Transverse colon (tissue), 4 donors: Measurements from ENCODE around the gene PTPRG. TPM values are rescaled to one million over a fixed set of nuclear protein-coding genes. Genes with fewer than 3 reads are reported as not detected.
A peak's percentile ranks its signal among the peaks of the same experiment; 100 is the strongest.

ENCODE experiments used
- DNase-seq: peaks from one replicate; pipeline ENCODE4 v3.0.0-alpha.2; 2019
- H3K27ac ChIP-seq, 4 donors: fragments of 200-600 bp; sonication (generic); 2 replicates each; pipeline ENCODE4 v1.5.1; 2016 to 2018; ENCODE audit warnings: inconsistent platforms in 4 of 4
- H3K27me3 ChIP-seq: fragments of 200-600 bp; sonication (generic); 2 replicates; pipeline ENCODE4 v1.5.1; 2017; ENCODE audit warnings: inconsistent platforms
- H3K36me3 ChIP-seq, 4 donors: fragments of 200-600 bp; sonication (generic); 2 replicates each; pipeline ENCODE4 v1.5.1; 2017 to 2019; ENCODE audit warnings: inconsistent platforms in 4 of 4
- H3K4me1 ChIP-seq, 4 donors: fragments of 200-600 bp; sonication (generic); 2 replicates each; pipeline ENCODE4 v1.5.1; 2017 to 2020; ENCODE audit warnings: inconsistent platforms in 4 of 4
- H3K4me3 ChIP-seq, 4 donors: fragments of 200-600 bp; sonication (generic); 1 replicate in 1 of 4; 2 replicates in 3 of 4; pipeline versions ENCODE4 v1.5.1 to v1.6.1; 2017 to 2019; ENCODE audit warnings: inconsistent platforms in 4 of 4
- H3K9me3 ChIP-seq, 2 donors: fragments of 200-600 bp; sonication (generic); 2 replicates each; pipeline ENCODE4 v1.5.1; 2017 to 2019; ENCODE audit warnings: inconsistent platforms in 2 of 2
- EP300 ChIP-seq: sonication (generic); formaldehyde crosslinking; IDR thresholded peaks from one replicate; pipeline ENCODE4 v1.6.1; 2017; ENCODE audit warnings: antibody characterized with exemption, low read depth
- POLR2A ChIP-seq: fragments of 450-650 bp; IDR thresholded peaks from one replicate; pipeline ENCODE4 v1.6.1; 2016; ENCODE audit warnings: antibody characterized with exemption, mild to moderate bottlenecking, moderate library complexity
- POLR2AphosphoS5 ChIP-seq, 3 donors: sonication (generic); formaldehyde crosslinking; IDR thresholded peaks; one replicate each; pipeline ENCODE4 v1.6.1; 2016; ENCODE audit warnings: antibody characterized with exemption in 3 of 3
- WGBS, 2 donors: methylation state at CpG; one replicate each; pipeline ENCODE4 v1.1.5; 2018; ENCODE audit warnings: low coverage in 1 of 2; 5-methylcytosine and 5-hydroxymethylcytosine counted together
- in situ Hi-C, 4 donors: fragments of 200-750 bp; cut with MboI; loops; one replicate each; pipeline versions ENCODE4 v1.15.0 to v1.15.1; 2017; ENCODE audit warnings: low sequenced_read_pairs in 3 of 4, low pct_ligation_motif_present in 1 of 4, low pct_unique_long_range_greater_than_20kb in 1 of 4
- intact Hi-C: fragments of 100-400 bp; cut with DNase I; formaldehyde crosslinking; loops from one replicate; pipeline ENCODE4 v1.15.1; 2023; ENCODE audit warnings: low total_unique reads
- total RNA-seq, 4 donors: library from RNA; depleted of rRNA; stranded (reverse); fragments of >200 nt; gene quantifications; one replicate each; pipeline ENCODE4 v1.1.0, GENCODE V29; 2016
- TF ChIP-seq, protein P1 (sequence below), 5 experiments: fragments of 200-600 bp in 3 of 5; fragments of 450-650 bp in 2 of 5; sonication (generic) in 3 of 5; IDR thresholded peaks; 1 replicate in 2 of 5; 2 replicates in 3 of 5; pipeline ENCODE4 v1.5.1; 2016 to 2017; ENCODE audit warnings: antibody characterized with exemption in 5 of 5, inconsistent platforms in 3 of 5, mild to moderate bottlenecking in 2 of 5, moderate library complexity in 1 of 5

PTPRG gene
- total RNA-seq, 4 donors from 2014 or later = 29.2 to 83.4 (median 41.6) TPM

DNA sequence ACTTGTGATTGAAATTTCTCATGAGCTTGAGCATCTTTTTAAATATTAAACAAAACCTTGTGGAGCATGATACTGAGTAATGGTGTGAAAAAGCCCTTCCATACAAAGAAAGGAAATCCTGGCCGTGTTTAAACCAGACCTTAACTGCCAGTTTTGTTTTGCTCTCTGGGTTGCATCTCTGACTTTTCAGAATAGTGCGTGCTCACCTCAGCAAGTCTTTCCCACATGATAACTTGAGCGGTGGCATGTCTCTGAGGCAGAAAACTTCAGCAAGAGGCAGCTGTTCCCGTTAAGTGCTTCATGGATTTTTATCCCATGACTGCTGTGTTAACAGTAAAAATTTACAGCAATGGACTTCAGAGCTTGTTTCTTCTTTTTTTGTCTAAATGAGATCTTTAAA is 418.7 kb downstream of the PTPRG start:
- 42 to 69% methylated on average over 2 to 4 of the region's 4 CpGs for WGBS, 2 donors
- Histone ChIP-seq H3K36me3 (no peaks in the 10 kb centered on the region), H3K27me3 (no peaks in the 10 kb centered on the region), H3K4me1 (peaks cover 0 to 9% (median 2%) of the 10 kb centered on the region in 4 donors), H3K9me3 (no peaks in the 10 kb centered on the region), H3K27ac (peak overlapping the region in 1 of 4 donors; percentile 15), H3K4me3 (no peak overlapping the region)
- TF ChIP-seq POLR2A = no peak
- in situ Hi-C loops = no loop called here
- no peak for DNase-seq
- intact Hi-C loops = loop anchor here (5.0 kb wide), 1 partner anchor 1508 kb away; no protein-coding TSS in a partner anchor

GRCh38 chr3:61981060-61981459 is 419.7 kb downstream of the PTPRG start:
- intact Hi-C loops = loop anchor here (5.0 kb wide), 1 partner anchor 1509 kb away; no protein-coding TSS in a partner anchor
- no peak for TF ChIP-seq EP300
- no peak for TF ChIP-seq POLR2AphosphoS5 (IDR thresholded peaks at IDR 0.05)
- TF ChIP-seq POLR2A = no peak
- TF ChIP-seq, protein P1, sequence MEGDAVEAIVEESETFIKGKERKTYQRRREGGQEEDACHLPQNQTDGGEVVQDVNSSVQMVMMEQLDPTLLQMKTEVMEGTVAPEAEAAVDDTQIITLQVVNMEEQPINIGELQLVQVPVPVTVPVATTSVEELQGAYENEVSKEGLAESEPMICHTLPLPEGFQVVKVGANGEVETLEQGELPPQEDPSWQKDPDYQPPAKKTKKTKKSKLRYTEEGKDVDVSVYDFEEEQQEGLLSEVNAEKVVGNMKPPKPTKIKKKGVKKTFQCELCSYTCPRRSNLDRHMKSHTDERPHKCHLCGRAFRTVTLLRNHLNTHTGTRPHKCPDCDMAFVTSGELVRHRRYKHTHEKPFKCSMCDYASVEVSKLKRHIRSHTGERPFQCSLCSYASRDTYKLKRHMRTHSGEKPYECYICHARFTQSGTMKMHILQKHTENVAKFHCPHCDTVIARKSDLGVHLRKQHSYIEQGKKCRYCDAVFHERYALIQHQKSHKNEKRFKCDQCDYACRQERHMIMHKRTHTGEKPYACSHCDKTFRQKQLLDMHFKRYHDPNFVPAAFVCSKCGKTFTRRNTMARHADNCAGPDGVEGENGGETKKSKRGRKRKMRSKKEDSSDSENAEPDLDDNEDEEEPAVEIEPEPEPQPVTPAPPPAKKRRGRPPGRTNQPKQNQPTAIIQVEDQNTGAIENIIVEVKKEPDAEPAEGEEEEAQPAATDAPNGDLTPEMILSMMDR (IDR thresholded peaks at IDR 0.05) = no peak
- no peaks in the 10 kb centered on the region for H3K36me3 ChIP-seq
- no peaks in the 10 kb centered on the region for H3K27me3 ChIP-seq
- DNase-seq = no peak
- no peaks in the 10 kb centered on the region for H3K9me3 ChIP-seq
- no peak overlapping the region for H3K27ac ChIP-seq
- WGBS, 2 donors = 87 to 88% methylated on average over 3 to 7 of the region's 7 CpGs
- H3K4me1 ChIP-seq = peaks cover 0 to 9% (median 2%) of the 10 kb centered on the region in 4 donors
- in situ Hi-C loops = no loop called here
- no peak overlapping the region for H3K4me3 ChIP-seq

- intact Hi-C loops = loop anchor here (5.0 kb wide), 1 partner anchor 1511 kb away; no protein-coding TSS in a partner anchor
- Histone ChIP-seq H3K4me3 (no peak overlapping the region), H3K4me1 (peaks cover 0 to 9% (median 2%) of the 10 kb centered on the region in 4 donors), H3K27ac (no peak overlapping the region), H3K27me3 (no peaks in the 10 kb centered on the region), H3K36me3 (no peaks in the 10 kb centered on the region), H3K9me3 (no peaks in the 10 kb centered on the region)
- in situ Hi-C loops = no loop called here
- TF ChIP-seq POLR2AphosphoS5 (IDR thresholded peaks at IDR 0.05) (no peak), POLR2A (no peak), EP300 (no peak)
- TF ChIP-seq, protein P1 (IDR thresholded peaks at IDR 0.05) = no peak
- DNase-seq = no peak
Observed at GRCh38 chr3:61983479-61983878, 422.1 kb downstream of the PTPRG start.

DNA sequence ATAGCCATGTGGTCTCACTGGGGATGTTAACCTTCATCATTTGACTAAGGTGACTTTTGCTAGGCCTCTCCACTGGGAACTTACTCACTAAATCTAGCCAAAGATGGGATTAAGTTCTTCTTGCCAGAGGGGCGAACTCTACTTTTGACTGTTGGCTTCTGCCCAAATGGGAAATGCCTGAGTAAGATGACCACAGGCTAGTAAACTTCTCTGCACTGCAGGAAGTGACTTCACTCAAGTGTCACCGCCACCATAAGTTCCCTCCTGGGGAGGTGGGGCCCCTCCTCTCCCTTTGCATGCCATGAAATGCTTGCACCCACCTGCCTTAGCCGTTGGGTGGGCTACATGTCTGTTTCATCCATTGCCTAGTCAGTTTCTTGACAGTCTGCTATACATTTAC is 423.6 kb downstream of the PTPRG start:
- Histone ChIP-seq H3K4me1 (peaks cover 0 to 3% (median 0%) of the 10 kb centered on the region in 4 donors), H3K27me3 (no peaks in the 10 kb centered on the region), H3K9me3 (no peaks in the 10 kb centered on the region), H3K27ac (no peak overlapping the region), H3K36me3 (no peaks in the 10 kb centered on the region), H3K4me3 (no peak overlapping the region)
- DNase-seq = no peak
- TF ChIP-seq POLR2AphosphoS5 (IDR thresholded peaks at IDR 0.05) (no peak), POLR2A (no peak), EP300 (no peak)
- TF ChIP-seq, protein P1 (IDR thresholded peaks at IDR 0.05) = no peak
- in situ Hi-C loops = no loop called here
- 86% methylated on average over 3 of the region's 3 CpGs; no CpG with 5 or more reads in 1 of the 2 donors for WGBS, 2 donors
- intact Hi-C loops = no loop called here

GRCh38 chr3:61986473-61986872 is 425.1 kb downstream of the PTPRG start:
- in situ Hi-C loops = no loop called here
- Histone ChIP-seq H3K27me3 (no peaks in the 10 kb centered on the region), H3K4me3 (no peak overlapping the region), H3K27ac (no peak overlapping the region), H3K36me3 (no peaks in the 10 kb centered on the region), H3K9me3 (no peaks in the 10 kb centered on the region), H3K4me1 (no peaks in the 10 kb centered on the region)
- intact Hi-C loops = no loop called here
- TF ChIP-seq POLR2A = no peak
- TF ChIP-seq POLR2AphosphoS5 (IDR thresholded peaks at IDR 0.05) = no peak
- TF ChIP-seq, protein P1 (IDR thresholded peaks at IDR 0.05) = no peak
- TF ChIP-seq EP300 = no peak
- DNase-seq = no peak
- 79% methylated on average over 2 to 3 of the region's 3 CpGs for whole genome bisulfite sequencing, 2 donors
